ENCODE results near the gene OR8D1. TPM values are rescaled to one million over a fixed set of nuclear protein-coding genes. Genes with fewer than 3 reads are reported as not detected.

Gene OR8D1
- total RNA-seq, 4 donors from 2014 or later, result not detected

- intact Hi-C loops (cut with DNase I; ENCODE audit: low total_unique reads), result no loop called here
- H3K4me3 ChIP-seq, result no peak overlapping the region
- in situ Hi-C loops (cut with MboI; ENCODE audit: low sequenced_read_pairs in 4 of 4), result no loop called here
- no peaks in the 10 kb centered on the region for H3K27me3 ChIP-seq
- H3K36me3 ChIP-seq, result no peaks in the 10 kb centered on the region
- H3K4me1 ChIP-seq, result no peaks in the 10 kb centered on the region
- ATAC-seq (no peak), DNase-seq (no peak)
- TF ChIP-seq POLR2A (IDR thresholded peaks at IDR 0.05) (no peak), CTCF (IDR thresholded peaks at IDR 0.05 in 4 of 5, conservative IDR thresholded peaks at IDR 0.05 in 1 of 5) (no peak)
- no peaks in the 10 kb centered on the region for H3K9me3 ChIP-seq
- H3K27ac ChIP-seq, result no peak overlapping the region
Observed at GRCh38 chr11:124322356-124322755, 8.6 kb upstream of the OR8D1 start.

- TF ChIP-seq POLR2A (IDR thresholded peaks at IDR 0.05), result no peak
- no peaks in the 10 kb centered on the region for H3K36me3 ChIP-seq
- no peaks in the 10 kb centered on the region for H3K4me1 ChIP-seq
- H3K4me3 ChIP-seq, result no peak within 1 kb of the TSS
- H3K9me3 ChIP-seq, result no peaks in the 10 kb centered on the region
- H3K27ac ChIP-seq, result no peak within 1 kb of the TSS
- intact Hi-C loops (cut with DNase I; ENCODE audit: low total_unique reads), result no loop called here
- in situ Hi-C loops (cut with MboI; ENCODE audit: low sequenced_read_pairs in 4 of 4), result no loop called here
- no peaks in the 10 kb centered on the region for H3K27me3 ChIP-seq
- DNase-seq (no peak), ATAC-seq (no peak)
Observed at GRCh38 chr11:124320097-124320496, 6.3 kb upstream of the OR8D1 start, which contains the start of gene OR8D2. OR8D2 (minus strand) TSS chr11:124320197; CDS start chr11:124320197, 0 bp downstream.

- TF ChIP-seq CTCF (IDR thresholded peaks at IDR 0.05 in 4 of 5, conservative IDR thresholded peaks at IDR 0.05 in 1 of 5) (no peak), POLR2A (IDR thresholded peaks at IDR 0.05) (no peak)
- in situ Hi-C loops (cut with MboI; ENCODE audit: low sequenced_read_pairs in 4 of 4) (no loop called here), intact Hi-C loops (cut with DNase I; ENCODE audit: low total_unique reads) (no loop called here)
- Histone ChIP-seq H3K4me3 (no peak overlapping the region), H3K36me3 (no peaks in the 10 kb centered on the region), H3K27ac (no peak overlapping the region), H3K9me3 (no peaks in the 10 kb centered on the region), H3K27me3 (no peaks in the 10 kb centered on the region), H3K4me1 (no peaks in the 10 kb centered on the region)
- ATAC-seq, result no peak
- no peak for DNase-seq
Observed at GRCh38 chr11:124315052-124315451, 1.3 kb upstream of the OR8D1 start.

GRCh38 chr11:124313131-124313530 lies 618 bp downstream of the OR8D1 start:
- no peak for ATAC-seq
- H3K27ac ChIP-seq, result no peak overlapping the region
- in situ Hi-C loops (cut with MboI; ENCODE audit: low sequenced_read_pairs in 4 of 4) (no loop called here), intact Hi-C loops (cut with DNase I; ENCODE audit: low total_unique reads) (no loop called here)
- TF ChIP-seq CTCF (IDR thresholded peaks at IDR 0.05 in 4 of 5, conservative IDR thresholded peaks at IDR 0.05 in 1 of 5) (no peak), POLR2A (IDR thresholded peaks at IDR 0.05) (no peak)
- H3K36me3 ChIP-seq, result no peaks in the 10 kb centered on the region
- no peak overlapping the region for H3K4me3 ChIP-seq
- H3K4me1 ChIP-seq, result no peaks in the 10 kb centered on the region
- no peaks in the 10 kb centered on the region for H3K27me3 ChIP-seq
- no peaks in the 10 kb centered on the region for H3K9me3 ChIP-seq
- no peak for DNase-seq

GRCh38 chr11:124311670-124312069 lies 2.1 kb downstream of the OR8D1 start:
- Histone ChIP-seq H3K27me3 (no peaks in the 10 kb centered on the region), H3K36me3 (no peaks in the 10 kb centered on the region), H3K4me3 (no peak overlapping the region), H3K27ac (no peak overlapping the region), H3K9me3 (no peaks in the 10 kb centered on the region), H3K4me1 (no peaks in the 10 kb centered on the region)
- in situ Hi-C loops (cut with MboI; ENCODE audit: low sequenced_read_pairs in 4 of 4), result no loop called here
- intact Hi-C loops (cut with DNase I; ENCODE audit: low total_unique reads), result no loop called here
- DNase-seq, result no peak
- no peak for TF ChIP-seq POLR2A (IDR thresholded peaks at IDR 0.05)
- TF ChIP-seq CTCF (IDR thresholded peaks at IDR 0.05 in 4 of 5, conservative IDR thresholded peaks at IDR 0.05 in 1 of 5), result no peak
- no peak for ATAC-seq
